ENCODE data around the gene AFF3.

AFF3 gene

GRCh38 chr2:99877963-99878362 lies 264.4 kb downstream of the AFF3 start:
- DNase-seq = no peak

- no peak for DNase-seq
Observed at GRCh38 chr2:99876956-99877355, 265.4 kb downstream of the AFF3 start.

GRCh38 chr2:99875627-99876201 lies 266.7 kb downstream of the AFF3 start:
- no peak for DNase-seq

- no peak for DNase-seq
Observed at GRCh38 chr2:99868260-99868659, 274.1 kb downstream of the AFF3 start.

- no peak for DNase-seq
Observed at GRCh38 chr2:99867770-99868169, 274.6 kb downstream of the AFF3 start.

- no peak for DNase-seq
Observed at GRCh38 chr2:99865818-99866676, 276.3 kb downstream of the AFF3 start.

GRCh38 chr2:99864561-99865553 lies 277.5 kb downstream of the AFF3 start:
- no peak for DNase-seq

- DNase-seq = no peak
Observed at GRCh38 chr2:99863903-99864270, 278.5 kb downstream of the AFF3 start.

GRCh38 chr2:99863236-99863902 lies 279.0 kb downstream of the AFF3 start:
- DNase-seq = no peak

GRCh38 chr2:99862566-99862965 lies 279.8 kb downstream of the AFF3 start:
- no peak for DNase-seq

- DNase-seq = no peak
Observed at GRCh38 chr2:99861376-99861760, 281.0 kb downstream of the AFF3 start.

- no peak for DNase-seq
Observed at GRCh38 chr2:99860720-99861375, 281.5 kb downstream of the AFF3 start.

- no peak for DNase-seq
Observed at GRCh38 chr2:99858951-99859596, 283.3 kb downstream of the AFF3 start.

- no peak for DNase-seq
Observed at GRCh38 chr2:99857867-99858444, 284.4 kb downstream of the AFF3 start.

GRCh38 chr2:99857372-99857771 lies 285.0 kb downstream of the AFF3 start:
- no peak for DNase-seq

GRCh38 chr2:99856119-99856518 lies 286.3 kb downstream of the AFF3 start:
- no peak for DNase-seq

- DNase-seq = no peak
Observed at GRCh38 chr2:99854236-99854852, 288.0 kb downstream of the AFF3 start.

- no peak for DNase-seq
Observed at GRCh38 chr2:99852956-99853355, 289.4 kb downstream of the AFF3 start.

- no peak for DNase-seq
Observed at GRCh38 chr2:99852376-99852934, 289.9 kb downstream of the AFF3 start.

- DNase-seq = no peak
Observed at GRCh38 chr2:99851811-99852210, 290.6 kb downstream of the AFF3 start.

- no peak for DNase-seq
Observed at GRCh38 chr2:99851089-99851488, 291.3 kb downstream of the AFF3 start.
